Astrocyte of the spinal cord (primary cell): ENCODE results near the gene VWA3B.
"Not testable (repeated sequence)": the region's sequence is repeated elsewhere in the genome, so short reads cannot be mapped to it uniquely, and the experiment has no call there.

Source experiments
- DNase-seq: peaks from one replicate; pipeline ENCODE4 v3.0.0; 2011; ENCODE audit warnings: low read depth, low spot score
- H3K4me3 ChIP-seq: 2 replicates; pipeline ENCODE4 v1.5.1; 2011; ENCODE audit warnings: low read depth, mild to moderate bottlenecking, low read length, moderate library complexity
- CTCF ChIP-seq: IDR thresholded peaks from 2 replicates; pipeline ENCODE4 v1.5.1; 2012; ENCODE audit warnings: low read depth, mild to moderate bottlenecking, low read length, inconsistent platforms
- in situ Hi-C: cut with HindIII; loops from 2 replicates; pipeline ENCODE4 v1.10.0; 2017; ENCODE audit warnings: low sequenced_read_pairs

Gene VWA3B

GRCh38 chr2:98301469-98301868, 214.5 kb downstream of the VWA3B start:
- no peak for DNase-seq
- in situ Hi-C loops = no loop called here
- no peak for TF ChIP-seq CTCF
- H3K4me3 ChIP-seq = no peak overlapping the region

- DNase-seq, H3K4me3 ChIP-seq, in situ Hi-C loops: not testable (repeated sequence)
These were observed 220.2 kb downstream of the VWA3B start for GRCh38 chr2:98307131-98307696.

- DNase-seq = no peak
- H3K4me3 ChIP-seq = no peak overlapping the region
- no peak for TF ChIP-seq CTCF
- in situ Hi-C loops = no loop called here
These were observed 221.1 kb downstream of the VWA3B start for GRCh38 chr2:98308068-98308467.

GRCh38 chr2:98308532-98308931, 221.6 kb downstream of the VWA3B start:
- no peak for TF ChIP-seq CTCF
- no peak overlapping the region for H3K4me3 ChIP-seq
- DNase-seq = no peak
- in situ Hi-C loops = no loop called here

GRCh38 chr2:98309580-98309979, 222.6 kb downstream of the VWA3B start:
- H3K4me3 ChIP-seq = no peak overlapping the region
- in situ Hi-C loops = no loop called here
- no peak for DNase-seq
- TF ChIP-seq CTCF = no peak

- H3K4me3 ChIP-seq = no peak overlapping the region
- no peak for TF ChIP-seq CTCF
- in situ Hi-C loops = no loop called here
- DNase-seq = no peak
These were observed 223.0 kb downstream of the VWA3B start for GRCh38 chr2:98310010-98310409.

GRCh38 chr2:98311090-98311489, 224.1 kb downstream of the VWA3B start:
- TF ChIP-seq CTCF = no peak
- DNase-seq = no peak
- in situ Hi-C loops = no loop called here
- no peak overlapping the region for H3K4me3 ChIP-seq
